PC-3 (cell line): ENCODE data around the gene FAM81A. TPM values are rescaled to one million over a fixed set of nuclear protein-coding genes. Genes with fewer than 3 reads are reported as not detected.

Experiments
- ATAC-seq: fragments of 200-7000 bp; cut with Tn5 transposase; 2 replicates; pipeline ENCODE4 v1.9.1; 2020; ENCODE audit warnings: mild to moderate bottlenecking, moderate library complexity
- BruUV-seq: library from RNA; stranded (reverse); fragments of 400-500 nt; replicated peaks from 2 replicates; lab custom pipeline; 2021; lab: Mats Ljungman, UMichigan
- CTCF ChIA-PET: fragments of 300-600 bp; sonication (Branson Sonifier 250); formaldehyde crosslinking; loops from one replicate; lab custom pipeline; 2022; ENCODE audit warnings: antibody characterized with exemption; lab: Charles Lee
- POLR2A ChIA-PET: fragments of 300-600 bp; sonication (Branson Sonifier 250); formaldehyde crosslinking; loops from one replicate; lab custom pipeline; 2022; ENCODE audit warnings: antibody characterized with exemption; ENCODE audit not compliant: unreplicated experiment; lab: Charles Lee
- DNase-seq: peaks from one replicate; pipeline ENCODE4 v3.0.0-alpha.2; 2015
- H2AFZ ChIP-seq: fragments of 300-600 bp; sonication (generic); 2 replicates; pipeline ENCODE4 v1.6.0; 2016; ENCODE audit warnings: antibody characterized with exemption, low read length
- H3F3A ChIP-seq: fragments of 300-600 bp; sonication (generic); one replicate; pipeline ENCODE4 v1.6.0; 2017; ENCODE audit warnings: antibody characterized with exemption, low read length, control low read depth, mild to moderate bottlenecking; ENCODE audit not compliant: unreplicated experiment
- H3K27ac ChIP-seq: fragments of 300-600 bp; sonication (generic); 2 replicates; pipeline ENCODE4 v1.5.1; 2016; ENCODE audit warnings: mild to moderate bottlenecking, low read length
- H3K27me3 ChIP-seq: fragments of 300-600 bp; sonication (generic); 2 replicates; pipeline ENCODE4 v1.6.1; 2016; ENCODE audit warnings: low read length, mixed read lengths
- H3K36me3 ChIP-seq: fragments of 300-600 bp; sonication (generic); 2 replicates; pipeline ENCODE4 v1.6.1; 2016; ENCODE audit warnings: low read depth, mixed run types, low read length, mixed read lengths
- H3K4me1 ChIP-seq: fragments of 300-600 bp; sonication (generic); 2 replicates; pipeline ENCODE4 v1.5.1; 2016; ENCODE audit warnings: low read length; ENCODE audit not compliant: insufficient read depth
- H3K4me2 ChIP-seq: fragments of 300-600 bp; sonication (generic); 2 replicates; pipeline ENCODE4 v1.6.0; 2016; ENCODE audit warnings: low read length
- H3K4me3 ChIP-seq: fragments of 300-600 bp; sonication (generic); 2 replicates; pipeline ENCODE4 v1.5.1; 2016; ENCODE audit warnings: mild to moderate bottlenecking, low read length, mixed read lengths
- H3K79me2 ChIP-seq: fragments of 300-600 bp; sonication (generic); 2 replicates; pipeline ENCODE4 v1.6.1; 2017; ENCODE audit warnings: low read length, mixed read lengths
- H3K9ac ChIP-seq: fragments of 300-600 bp; sonication (generic); 2 replicates; pipeline ENCODE4 v1.6.0; 2016; ENCODE audit warnings: mild to moderate bottlenecking, low read length
- H3K9me2 ChIP-seq: fragments of 300-600 bp; sonication (generic); replicated peaks from 2 replicates; pipeline ENCODE4 v1.6.1; 2016; ENCODE audit warnings: mixed run types, low read length, mixed read lengths
- H3K9me3 ChIP-seq: fragments of 300-600 bp; sonication (generic); 2 replicates; pipeline ENCODE4 v1.6.1; 2016; ENCODE audit warnings: low read length, mixed read lengths
- H4K20me1 ChIP-seq: fragments of 300-600 bp; sonication (generic); 2 replicates; pipeline ENCODE4 v1.6.1; 2016; ENCODE audit warnings: low read length, mixed read lengths
- EZH2 ChIP-seq: fragments of 300-600 bp; sonication (generic); IDR thresholded peaks from one replicate; pipeline ENCODE4 v1.6.1; 2017; ENCODE audit warnings: antibody characterized with exemption, mild to moderate bottlenecking, low read length; ENCODE audit not compliant: unreplicated experiment
- EZH2phosphoT487 ChIP-seq: fragments of 300-600 bp; sonication (generic); IDR thresholded peaks from 2 replicates; pipeline ENCODE4 v1.6.1; 2018; ENCODE audit warnings: mild to moderate bottlenecking, antibody characterized with exemption, low read length, borderline replicate concordance
- intact Hi-C: fragments of 100-400 bp; cut with micrococcal nuclease; formaldehyde crosslinking; loops from 2 replicates; pipeline ENCODE4 v1.9.0; 2023
- total RNA-seq: library from RNA; depleted of rRNA; stranded (reverse); fragments of >200 nt; gene quantifications from 2 replicates; pipeline ENCODE4 v1.2.3, GENCODE V29; 2014
- TF ChIP-seq, protein P1 (sequence below): fragments of 300-600 bp; sonication (generic); conservative IDR thresholded peaks from 2 replicates; pipeline ENCODE4 v1.5.1; 2017; ENCODE audit warnings: antibody characterized with exemption, low read depth, mild to moderate bottlenecking, low read length

Gene FAM81A
- total RNA-seq, 1 experiment from 2014 or later, result 2.5 TPM

DNA sequence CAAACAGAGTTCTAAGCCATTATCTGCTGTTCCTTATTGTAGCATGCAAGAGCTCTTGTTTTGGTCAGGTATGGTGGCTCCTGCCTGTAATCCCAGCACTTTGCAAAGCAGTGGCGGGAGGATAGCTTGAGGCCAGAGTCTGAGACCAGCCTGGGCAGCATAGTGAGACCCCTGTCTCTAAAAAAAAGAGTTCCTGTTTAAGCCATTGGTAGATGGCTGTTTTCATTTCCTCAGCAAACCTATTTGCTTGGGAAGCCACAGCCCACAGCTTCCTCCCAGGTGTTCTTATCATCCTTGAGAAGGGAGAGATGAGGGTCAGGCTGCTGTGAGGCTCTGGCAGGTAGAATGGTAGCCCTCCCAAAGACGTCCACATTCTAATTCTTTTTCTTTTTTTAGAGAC lies 24.4 kb upstream of the FAM81A start:
- no peak overlapping the region for H3K27ac ChIP-seq
- no peak for TF ChIP-seq EZH2phosphoT487
- TF ChIP-seq, protein P1, sequence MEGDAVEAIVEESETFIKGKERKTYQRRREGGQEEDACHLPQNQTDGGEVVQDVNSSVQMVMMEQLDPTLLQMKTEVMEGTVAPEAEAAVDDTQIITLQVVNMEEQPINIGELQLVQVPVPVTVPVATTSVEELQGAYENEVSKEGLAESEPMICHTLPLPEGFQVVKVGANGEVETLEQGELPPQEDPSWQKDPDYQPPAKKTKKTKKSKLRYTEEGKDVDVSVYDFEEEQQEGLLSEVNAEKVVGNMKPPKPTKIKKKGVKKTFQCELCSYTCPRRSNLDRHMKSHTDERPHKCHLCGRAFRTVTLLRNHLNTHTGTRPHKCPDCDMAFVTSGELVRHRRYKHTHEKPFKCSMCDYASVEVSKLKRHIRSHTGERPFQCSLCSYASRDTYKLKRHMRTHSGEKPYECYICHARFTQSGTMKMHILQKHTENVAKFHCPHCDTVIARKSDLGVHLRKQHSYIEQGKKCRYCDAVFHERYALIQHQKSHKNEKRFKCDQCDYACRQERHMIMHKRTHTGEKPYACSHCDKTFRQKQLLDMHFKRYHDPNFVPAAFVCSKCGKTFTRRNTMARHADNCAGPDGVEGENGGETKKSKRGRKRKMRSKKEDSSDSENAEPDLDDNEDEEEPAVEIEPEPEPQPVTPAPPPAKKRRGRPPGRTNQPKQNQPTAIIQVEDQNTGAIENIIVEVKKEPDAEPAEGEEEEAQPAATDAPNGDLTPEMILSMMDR, result no peak
- TF ChIP-seq EZH2, result no peak
- peaks cover 8% of the 10 kb centered on the region; the same call in 1 of the 2 replicates for H3K4me1 ChIP-seq
- no peak overlapping the region for H3K4me3 ChIP-seq
- no TSS peak for BruUV-seq
- H3F3A ChIP-seq, result no peaks in the 10 kb centered on the region
- no peaks in the 10 kb centered on the region for H3K9me3 ChIP-seq
- no peaks in the 10 kb centered on the region for H3K79me2 ChIP-seq
- ATAC-seq, result no peak
- no peak overlapping the region for H3K9ac ChIP-seq
- H4K20me1 ChIP-seq, result no peaks in the 10 kb centered on the region
- DNase-seq, result no peak
- intact Hi-C loops, result no loop called here
- POLR2A ChIA-PET, result no interaction called here
- no peaks in the 10 kb centered on the region for H3K27me3 ChIP-seq
- no peak overlapping the region for H3K4me2 ChIP-seq
- H3K36me3 ChIP-seq, result no peaks in the 10 kb centered on the region
- no peak overlapping the region for H2AFZ ChIP-seq
- H3K9me2 ChIP-seq, result no peaks in the 10 kb centered on the region
- CTCF ChIA-PET, result no interaction called here

DNA sequence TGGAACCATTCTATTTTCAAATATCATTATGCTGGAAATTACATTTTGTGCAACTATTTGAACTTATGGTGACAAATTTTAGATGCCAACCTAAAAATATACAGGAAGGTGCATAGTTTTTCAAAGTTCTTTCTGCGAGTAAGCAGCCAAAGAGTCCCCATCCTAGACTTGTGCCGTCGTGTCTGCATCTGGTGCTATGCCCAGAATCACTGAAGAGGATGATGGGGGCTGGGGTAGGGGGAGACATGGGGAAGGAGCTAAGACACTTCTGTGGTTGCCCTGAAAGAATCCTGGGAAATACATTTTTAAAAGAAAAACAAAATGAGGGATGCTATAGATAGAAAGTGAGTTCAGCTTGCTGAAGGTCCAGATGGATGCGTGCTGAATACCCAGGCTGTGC lies 21.2 kb upstream of the FAM81A start:
- DNase-seq, result no peak
- POLR2A ChIA-PET, result no interaction called here

DNA sequence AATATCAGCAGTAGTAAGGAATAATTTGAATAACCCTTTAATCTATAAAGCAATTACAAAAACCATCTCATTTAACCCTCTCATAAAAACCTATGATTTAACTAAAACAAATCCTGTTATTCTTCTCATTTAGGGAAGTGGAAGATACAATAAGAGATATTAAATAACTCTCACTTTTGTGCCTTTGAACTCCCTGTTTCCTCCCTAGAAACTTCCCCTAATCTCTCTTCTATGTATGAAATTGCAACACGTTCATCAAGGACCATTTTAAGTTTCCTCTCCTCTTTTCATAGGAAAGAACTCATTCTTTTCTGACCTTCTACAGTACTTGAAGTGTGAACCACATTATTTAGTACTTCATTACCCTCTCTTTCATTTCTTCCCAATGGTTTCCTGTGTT lies 18.8 kb upstream of the FAM81A start:
- Histone ChIP-seq H3K27me3 (no peaks in the 10 kb centered on the region), H3K4me1 (no peaks in the 10 kb centered on the region)
- intact Hi-C loops, result no loop called here

More for the DNA sequence above, 21.2 kb upstream of the FAM81A start:
- CTCF ChIA-PET, result no interaction called here
- no peaks in the 10 kb centered on the region for H3K27me3 ChIP-seq
- ATAC-seq, result no peak
- H3K9me2 ChIP-seq, result no peaks in the 10 kb centered on the region
- H3K4me2 ChIP-seq, result no peak overlapping the region
- H2AFZ ChIP-seq, result no peak overlapping the region
- intact Hi-C loops, result no loop called here
- no peak overlapping the region for H3K27ac ChIP-seq
- H4K20me1 ChIP-seq, result no peaks in the 10 kb centered on the region
- TF ChIP-seq EZH2 (no peak), EZH2phosphoT487 (no peak)
- TF ChIP-seq, protein P1, result no peak
- H3F3A ChIP-seq, result no peaks in the 10 kb centered on the region
- no peaks in the 10 kb centered on the region for H3K79me2 ChIP-seq
- BruUV-seq, result no TSS peak
- H3K4me3 ChIP-seq, result no peak overlapping the region
- no peaks in the 10 kb centered on the region for H3K9me3 ChIP-seq
- H3K36me3 ChIP-seq, result no peaks in the 10 kb centered on the region
- H3K4me1 ChIP-seq, result no peaks in the 10 kb centered on the region
- H3K9ac ChIP-seq, result no peak overlapping the region

More for the DNA sequence above, 18.8 kb upstream of the FAM81A start:
- no peak for ATAC-seq
- H3F3A ChIP-seq, result no peaks in the 10 kb centered on the region
- H3K9me2 ChIP-seq, result no peaks in the 10 kb centered on the region
- no peaks in the 10 kb centered on the region for H3K9me3 ChIP-seq
- H3K27ac ChIP-seq, result no peak overlapping the region
- DNase-seq, result no peak
- POLR2A ChIA-PET, result no interaction called here
- H3K4me2 ChIP-seq, result no peak overlapping the region
- no peak overlapping the region for H3K9ac ChIP-seq
- BruUV-seq, result no TSS peak
- TF ChIP-seq, protein P1, result no peak
- TF ChIP-seq EZH2phosphoT487 (no peak), EZH2 (no peak)
- no peaks in the 10 kb centered on the region for H3K36me3 ChIP-seq
- no peak overlapping the region for H2AFZ ChIP-seq
- H4K20me1 ChIP-seq, result no peaks in the 10 kb centered on the region
- CTCF ChIA-PET, result no interaction called here
- H3K4me3 ChIP-seq, result no peak overlapping the region
- no peaks in the 10 kb centered on the region for H3K79me2 ChIP-seq
